ENCODE results near the gene CDH23. TPM values are rescaled to one million over a fixed set of nuclear protein-coding genes. Genes with fewer than 3 reads are reported as not detected.

CDH23 gene
- total and polyA plus RNA-seq, 2 experiments from 2014 or later = 0.08 TPM; not detected in 1

GRCh38 chr10:71523756-71524155 lies 127.0 kb downstream of the CDH23 start:
- no peak for DNase-seq
- no peak overlapping the region for H3K27ac ChIP-seq
- 68 to 75% methylated on average over 6 of the region's 6 CpGs for WGBS, 2 experiments (ENCODE audit: low coverage in 1 of 2, low lambda C conversion rate in 2 of 2, missing lambda C conversion rate in 2 of 2)
- peaks cover 8% of the 10 kb centered on the region; the same call in 1 of the 2 replicates for H3K27me3 ChIP-seq (replicated peaks; ENCODE audit: insufficient read depth)
- H3K4me2 ChIP-seq (ENCODE audit: unreplicated experiment) = no peak overlapping the region
- no peaks in the 10 kb centered on the region for H3K9me3 ChIP-seq (ENCODE audit: low read depth)
- H3K36me3 ChIP-seq (ENCODE audit: low read depth) = no peaks in the 10 kb centered on the region
- H3K9ac ChIP-seq = no peak overlapping the region
- H4K20me1 ChIP-seq (ENCODE audit: insufficient read depth) = no peaks in the 10 kb centered on the region
- in situ Hi-C loops (cut with MboI) = no loop called here
- H3K4me3 ChIP-seq = no peak overlapping the region
- no peaks in the 10 kb centered on the region for H3K4me1 ChIP-seq (ENCODE audit: insufficient read depth)
- H3K79me2 ChIP-seq (ENCODE audit: insufficient read depth) = no peaks in the 10 kb centered on the region
- H2AFZ ChIP-seq = no peak overlapping the region
- H3K9me2 ChIP-seq (ENCODE audit: insufficient read depth) = no peaks in the 10 kb centered on the region
- TF ChIP-seq EZH2 (IDR thresholded peaks at IDR 0.05; ENCODE audit: insufficient read depth, poor library complexity, severe bottlenecking) (no peak), EZH2phosphoT487 (IDR thresholded peaks at IDR 0.05; ENCODE audit: insufficient read depth, low read depth) (no peak)
- no peaks in the 10 kb centered on the region for H3F3A ChIP-seq (ENCODE audit: insufficient read depth)

DNA sequence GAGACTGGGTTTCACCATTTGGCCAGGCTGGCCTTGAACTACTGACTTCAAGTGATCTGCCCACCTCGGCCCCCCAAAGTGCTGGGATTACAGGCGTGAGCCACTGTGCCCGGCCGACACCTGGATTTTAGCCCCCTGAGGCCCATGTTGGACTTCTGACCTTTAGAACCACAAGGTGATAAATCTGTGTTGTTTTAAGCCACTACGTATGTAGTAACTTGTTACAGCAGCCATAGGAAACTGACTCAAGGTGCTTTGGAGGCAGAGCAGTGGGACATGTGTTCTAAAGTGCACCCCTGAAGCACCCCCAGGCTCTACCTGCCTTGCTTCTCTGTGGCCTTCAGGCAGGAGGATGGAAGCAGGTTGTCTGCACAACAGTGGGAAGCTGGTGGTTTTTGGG lies 128.4 kb downstream of the CDH23 start:
- TF ChIP-seq EZH2phosphoT487 (IDR thresholded peaks at IDR 0.05; ENCODE audit: insufficient read depth, low read depth) (no peak), EZH2 (IDR thresholded peaks at IDR 0.05; ENCODE audit: insufficient read depth, poor library complexity, severe bottlenecking) (no peak)
- no peaks in the 10 kb centered on the region for H3K9me3 ChIP-seq (ENCODE audit: low read depth)
- WGBS, 2 experiments (ENCODE audit: low coverage in 1 of 2, low lambda C conversion rate in 2 of 2, missing lambda C conversion rate in 2 of 2) = 68 to 69% methylated on average over 5 of the region's 5 CpGs

DNA sequence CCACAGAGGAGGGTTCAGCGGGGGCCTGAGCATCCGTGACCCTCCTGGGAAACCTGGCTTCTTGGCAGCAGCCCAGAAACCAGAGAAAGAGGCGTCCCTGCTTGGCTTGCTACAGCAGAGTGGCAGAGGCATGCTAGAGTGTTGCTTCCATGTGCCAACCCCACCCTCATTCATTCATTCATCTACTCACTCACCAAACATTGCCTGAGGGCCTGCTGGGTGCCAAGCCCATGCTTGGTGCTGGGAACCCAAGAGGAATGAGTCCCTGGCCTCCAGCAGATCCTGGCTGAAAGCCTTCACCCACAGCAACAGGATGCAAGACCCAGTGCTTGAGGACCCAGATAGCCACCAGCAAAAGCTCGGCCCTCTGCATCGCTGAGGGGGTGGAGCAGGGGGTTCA lies 129.0 kb downstream of the CDH23 start:
- 33 to 68% methylated on average over 5 of the region's 5 CpGs for WGBS, 2 experiments (ENCODE audit: low coverage in 1 of 2, low lambda C conversion rate in 2 of 2, missing lambda C conversion rate in 2 of 2)
- no peak for DNase-seq
- Histone ChIP-seq H3K4me2 (ENCODE audit: unreplicated experiment) (no peak overlapping the region), H3K9ac (no peak overlapping the region), H3F3A (ENCODE audit: insufficient read depth) (no peaks in the 10 kb centered on the region), H4K20me1 (ENCODE audit: insufficient read depth) (no peaks in the 10 kb centered on the region), H3K27ac (no peak overlapping the region), H2AFZ (no peak overlapping the region), H3K4me3 (no peak overlapping the region), H3K27me3 (replicated peaks; ENCODE audit: insufficient read depth) (peaks cover 8% of the 10 kb centered on the region; the same call in 1 of the 2 replicates), H3K9me3 (ENCODE audit: low read depth) (no peaks in the 10 kb centered on the region), H3K36me3 (ENCODE audit: low read depth) (no peaks in the 10 kb centered on the region), H3K4me1 (ENCODE audit: insufficient read depth) (no peaks in the 10 kb centered on the region), H3K79me2 (ENCODE audit: insufficient read depth) (no peaks in the 10 kb centered on the region), H3K9me2 (ENCODE audit: insufficient read depth) (no peaks in the 10 kb centered on the region)
- TF ChIP-seq EZH2 (IDR thresholded peaks at IDR 0.05; ENCODE audit: insufficient read depth, poor library complexity, severe bottlenecking) (no peak), EZH2phosphoT487 (IDR thresholded peaks at IDR 0.05; ENCODE audit: insufficient read depth, low read depth) (no peak)
- in situ Hi-C loops (cut with MboI) = no loop called here

More for the DNA sequence above, 128.4 kb downstream of the CDH23 start:
- Histone ChIP-seq H4K20me1 (ENCODE audit: insufficient read depth) (no peaks in the 10 kb centered on the region), H3K9ac (no peak overlapping the region), H3K9me2 (ENCODE audit: insufficient read depth) (no peaks in the 10 kb centered on the region), H3K36me3 (ENCODE audit: low read depth) (no peaks in the 10 kb centered on the region), H3K4me1 (ENCODE audit: insufficient read depth) (no peaks in the 10 kb centered on the region), H3K79me2 (ENCODE audit: insufficient read depth) (no peaks in the 10 kb centered on the region), H3K27ac (no peak overlapping the region), H2AFZ (no peak overlapping the region), H3K27me3 (replicated peaks; ENCODE audit: insufficient read depth) (peaks cover 8% of the 10 kb centered on the region; the same call in 1 of the 2 replicates), H3K4me2 (ENCODE audit: unreplicated experiment) (no peak overlapping the region), H3F3A (ENCODE audit: insufficient read depth) (no peaks in the 10 kb centered on the region), H3K4me3 (no peak overlapping the region)
- in situ Hi-C loops (cut with MboI) = no loop called here
- no peak for DNase-seq

DNA sequence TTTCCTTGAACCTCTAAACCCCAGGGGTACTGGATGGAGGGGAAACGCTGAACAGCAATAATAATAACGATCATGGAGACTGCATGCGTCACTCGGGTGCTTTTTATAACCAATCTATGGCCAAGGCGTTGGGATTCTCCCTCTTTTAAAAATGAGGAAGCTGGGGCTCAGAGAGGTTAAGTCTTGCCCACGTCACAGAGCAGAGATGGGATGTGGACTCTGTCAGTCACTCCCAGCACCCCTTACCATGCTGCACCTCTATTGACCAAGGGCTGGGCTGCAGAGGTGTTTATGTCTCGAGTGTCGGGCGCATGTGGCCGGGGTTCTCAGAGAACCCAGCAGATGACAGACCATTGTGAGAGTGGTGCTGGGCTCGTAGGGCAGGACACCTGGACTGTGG lies 129.9 kb downstream of the CDH23 start:
- H4K20me1 ChIP-seq (ENCODE audit: insufficient read depth) = no peaks in the 10 kb centered on the region
- H3K9ac ChIP-seq = no peak overlapping the region
- no peaks in the 10 kb centered on the region for H3K4me1 ChIP-seq (ENCODE audit: insufficient read depth)
- H3K36me3 ChIP-seq (ENCODE audit: low read depth) = no peaks in the 10 kb centered on the region
- H3K4me2 ChIP-seq (ENCODE audit: unreplicated experiment) = no peak overlapping the region
- DNase-seq = no peak
- H3F3A ChIP-seq (ENCODE audit: insufficient read depth) = no peaks in the 10 kb centered on the region
- no peak overlapping the region for H3K4me3 ChIP-seq
- H2AFZ ChIP-seq = no peak overlapping the region
- in situ Hi-C loops (cut with MboI) = no loop called here
- H3K27me3 ChIP-seq (replicated peaks; ENCODE audit: insufficient read depth) = peaks cover 5% of the 10 kb centered on the region; the same call in 1 of the 2 replicates
- no peaks in the 10 kb centered on the region for H3K9me3 ChIP-seq (ENCODE audit: low read depth)
- H3K9me2 ChIP-seq (ENCODE audit: insufficient read depth) = no peaks in the 10 kb centered on the region
- H3K27ac ChIP-seq = no peak overlapping the region
- TF ChIP-seq EZH2phosphoT487 (IDR thresholded peaks at IDR 0.05; ENCODE audit: insufficient read depth, low read depth) (no peak), EZH2 (IDR thresholded peaks at IDR 0.05; ENCODE audit: insufficient read depth, poor library complexity, severe bottlenecking) (no peak)
- WGBS, 2 experiments (ENCODE audit: low coverage in 1 of 2, low lambda C conversion rate in 2 of 2, missing lambda C conversion rate in 2 of 2) = 68 to 69% methylated on average over 11 of the region's 11 CpGs
- no peaks in the 10 kb centered on the region for H3K79me2 ChIP-seq (ENCODE audit: insufficient read depth)

DNA sequence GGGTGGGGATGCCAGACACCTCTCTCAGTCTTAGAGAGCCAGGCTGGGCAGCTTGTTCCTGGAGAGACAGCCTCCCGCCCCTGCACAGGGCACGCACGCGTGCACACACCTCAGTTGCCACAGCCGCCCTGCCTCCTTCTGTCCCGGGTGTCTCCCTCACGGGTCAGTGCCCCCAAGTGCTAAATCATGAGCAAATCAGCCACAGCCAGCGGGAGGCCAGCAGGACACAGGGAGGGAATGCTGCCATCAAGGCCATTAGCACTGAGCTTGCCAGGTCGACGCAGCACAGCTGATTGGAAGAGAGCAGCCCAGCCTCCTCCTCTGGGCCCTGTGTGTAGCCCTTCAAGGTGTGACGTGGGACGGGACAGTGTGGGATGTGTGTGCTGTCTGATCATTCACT lies 130.4 kb downstream of the CDH23 start:
- H3F3A ChIP-seq (ENCODE audit: insufficient read depth) = no peaks in the 10 kb centered on the region
- H4K20me1 ChIP-seq (ENCODE audit: insufficient read depth) = no peaks in the 10 kb centered on the region
- H3K36me3 ChIP-seq (ENCODE audit: low read depth) = no peaks in the 10 kb centered on the region
- no peak overlapping the region for H3K9ac ChIP-seq
- in situ Hi-C loops (cut with MboI) = no loop called here
- no peaks in the 10 kb centered on the region for H3K79me2 ChIP-seq (ENCODE audit: insufficient read depth)
- DNase-seq = no peak
- H3K9me3 ChIP-seq (ENCODE audit: low read depth) = no peaks in the 10 kb centered on the region
- H3K9me2 ChIP-seq (ENCODE audit: insufficient read depth) = no peaks in the 10 kb centered on the region
- no peak for TF ChIP-seq EZH2 (IDR thresholded peaks at IDR 0.05; ENCODE audit: insufficient read depth, poor library complexity, severe bottlenecking)
- TF ChIP-seq EZH2phosphoT487 (IDR thresholded peaks at IDR 0.05; ENCODE audit: insufficient read depth, low read depth) = no peak
- no peak overlapping the region for H3K4me2 ChIP-seq (ENCODE audit: unreplicated experiment)
- no peak overlapping the region for H3K4me3 ChIP-seq
- peaks cover 5% of the 10 kb centered on the region; the same call in 1 of the 2 replicates for H3K27me3 ChIP-seq (replicated peaks; ENCODE audit: insufficient read depth)
- no peak overlapping the region for H3K27ac ChIP-seq
- H3K4me1 ChIP-seq (ENCODE audit: insufficient read depth) = no peaks in the 10 kb centered on the region
- 52 to 53% methylated on average over 11 to 12 of the region's 12 CpGs for WGBS, 2 experiments (ENCODE audit: low coverage in 1 of 2, low lambda C conversion rate in 2 of 2, missing lambda C conversion rate in 2 of 2)
- H2AFZ ChIP-seq = no peak overlapping the region

All from GM23248 (cell line).